Measurements from ENCODE around the gene NCAPH2. TPM values are rescaled to one million over a fixed set of nuclear protein-coding genes. Genes with fewer than 3 reads are reported as not detected.

Gene NCAPH2
- total and polyA plus RNA-seq, 3 experiments from 2014 or later: 36.5 to 165 (median 155) TPM

DNA sequence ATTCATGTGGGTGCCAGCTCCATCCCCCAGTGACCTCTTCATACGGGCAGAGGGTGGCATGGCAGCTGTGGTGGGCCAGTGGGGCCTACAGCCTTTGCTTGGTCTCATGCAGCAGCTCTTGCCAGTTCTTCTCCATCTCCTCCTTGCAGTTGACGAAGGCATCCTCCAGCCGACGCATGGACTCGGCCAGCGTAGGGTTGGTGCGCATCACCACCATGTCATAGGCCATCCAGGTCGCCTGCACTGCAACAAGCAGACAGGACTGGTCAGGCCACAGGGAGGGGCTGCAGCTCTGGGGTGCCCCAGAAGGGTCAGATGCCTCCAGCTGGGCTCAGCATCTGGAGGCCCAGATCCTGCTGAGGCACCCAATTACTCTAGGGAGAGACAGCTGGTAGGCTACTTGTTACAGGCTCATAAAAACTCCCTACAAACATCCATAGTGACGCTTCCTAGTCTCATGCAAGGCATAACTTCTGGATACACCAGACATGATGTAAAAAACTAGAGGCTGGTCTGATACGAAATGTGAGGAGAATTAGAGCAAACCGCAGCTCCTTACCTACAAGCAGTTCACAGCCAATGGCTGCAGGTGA is 43.2 kb downstream of the NCAPH2 start:
- Mint-ChIP-seq H3K4me3 (peak overlapping the region in 5 of 7 donors; percentile 32 to 81 (median 60)), H3K27me3 (no peaks in the 10 kb centered on the region), H3K4me1 (peaks cover 15 to 34% (median 18%) of the 10 kb centered on the region in 3 donors), H3K27ac (peak overlapping the region in 3 of 8 donors; percentile 65 to 81 (median 68)), H3K36me3 (peaks cover 0 to 2% (median 0%) of the 10 kb centered on the region in 3 donors), H3K9me3 (no peaks in the 10 kb centered on the region)
- ChIA-PET POLR2A (interaction anchor here (1.4 to 2.0 kb wide), 2 partner anchors 12 to 26 kb away, joined by 4 to 6 read pairs; partner anchors contain the start of gene SCO2), CTCF (interaction anchor here (1.5 to 4.6 kb wide), 4 partner anchors 12 to 69 kb away, joined by 7 to 47 read pairs (median 20); partner anchors contain the start of genes SCO2 and SYCE3)
- Histone ChIP-seq H3K4me1 (ENCODE audit: insufficient read depth, low read length) (peaks cover 29% of the 10 kb centered on the region), H3K27ac (ENCODE audit: low read depth, low read length) (no peak overlapping the region), H3K27me3 (ENCODE audit: insufficient read depth, low read length, poor library complexity, severe bottlenecking) (no peaks in the 10 kb centered on the region), H3K4me3 (ENCODE audit: low read length) (no peak overlapping the region), H3K36me3 (ENCODE audit: insufficient read depth, low read length) (no peaks in the 10 kb centered on the region), H3K9me3 (ENCODE audit: low read length) (no peaks in the 10 kb centered on the region)
- DNase-seq: peak in 1 of 5 donors; percentile 30

DNA sequence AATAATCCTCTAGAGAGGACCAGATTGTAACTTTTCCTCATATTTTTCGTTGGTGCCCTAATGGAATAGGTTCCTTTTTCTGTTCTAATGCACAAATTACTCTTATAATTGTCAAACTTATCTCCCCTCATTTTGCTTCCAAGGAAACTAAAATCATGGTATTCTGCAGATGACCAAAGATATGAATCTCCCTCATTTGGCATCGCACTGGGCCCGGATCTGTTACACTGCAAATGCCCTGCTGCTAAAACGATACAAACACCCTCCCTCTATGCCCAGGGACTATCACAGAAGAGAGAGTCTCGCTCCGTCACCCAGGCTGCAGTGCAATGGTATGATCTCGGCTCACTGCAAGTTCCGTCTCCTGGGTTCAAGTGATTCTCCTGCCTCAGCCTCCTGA is 45.3 kb downstream of the NCAPH2 start:
- H3K4me1 Mint-ChIP-seq: peaks cover 15 to 27% (median 17%) of the 10 kb centered on the region in 3 donors
- no peaks in the 10 kb centered on the region for H3K9me3 Mint-ChIP-seq
- H3K4me3 Mint-ChIP-seq: no peak overlapping the region
- CTCF ChIA-PET: no interaction called here
- no peaks in the 10 kb centered on the region for H3K27me3 Mint-ChIP-seq
- H3K4me1 ChIP-seq (ENCODE audit: insufficient read depth, low read length): peaks cover 25% of the 10 kb centered on the region
- H3K4me3 ChIP-seq (ENCODE audit: low read length): no peak overlapping the region
- peak in 1 of 5 donors; percentile 12 for DNase-seq
- no peaks in the 10 kb centered on the region for H3K9me3 ChIP-seq (ENCODE audit: low read length)
- H3K27me3 ChIP-seq (ENCODE audit: insufficient read depth, low read length, poor library complexity, severe bottlenecking): no peaks in the 10 kb centered on the region
- H3K36me3 Mint-ChIP-seq: peaks cover 0 to 2% (median 0%) of the 10 kb centered on the region in 3 donors
- POLR2A ChIA-PET: no interaction called here
- no peaks in the 10 kb centered on the region for H3K36me3 ChIP-seq (ENCODE audit: insufficient read depth, low read length)
- H3K27ac ChIP-seq (ENCODE audit: low read depth, low read length): no peak overlapping the region
- no peak overlapping the region for H3K27ac Mint-ChIP-seq

DNA sequence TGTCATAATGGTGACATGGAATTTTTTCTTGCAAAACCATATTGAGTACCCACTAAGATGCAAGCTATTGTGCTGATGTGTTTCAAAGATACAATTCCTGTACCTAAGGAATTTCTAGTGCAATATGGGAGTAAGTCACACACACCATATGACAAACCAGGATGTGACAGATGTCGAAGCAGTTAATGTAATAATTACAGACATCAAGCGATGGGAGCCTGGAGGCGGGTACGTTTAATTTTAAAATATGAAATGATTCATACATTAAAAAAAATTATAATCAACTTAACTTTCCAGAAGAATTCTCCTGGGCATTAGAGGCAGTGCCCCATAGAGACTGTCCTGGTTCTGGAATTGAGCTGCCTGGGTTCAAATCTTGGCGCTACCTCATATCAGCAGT is 48.7 kb downstream of the NCAPH2 start:
- Mint-ChIP-seq H3K27me3 (no peaks in the 10 kb centered on the region), H3K36me3 (no peaks in the 10 kb centered on the region), H3K27ac (no peak overlapping the region), H3K9me3 (no peaks in the 10 kb centered on the region), H3K4me3 (no peak overlapping the region), H3K4me1 (peaks cover 7 to 10% (median 8%) of the 10 kb centered on the region in 3 donors)
- DNase-seq: peak in 1 of 5 donors; percentile 8
- no peak overlapping the region for H3K27ac ChIP-seq (ENCODE audit: low read depth, low read length)
- ChIA-PET POLR2A (interaction anchor here (1.3 kb wide), 1 partner anchor 16 kb away, joined by 3 read pairs; no protein-coding TSS in a partner anchor), CTCF (interaction anchor here (1.1 to 2.1 kb wide), 3 partner anchors 11 to 65 kb away, joined by 3 to 7 read pairs (median 4); partner anchors contain the start of genes KLHDC7B and SCO2)
- H3K36me3 ChIP-seq (ENCODE audit: insufficient read depth, low read length): no peaks in the 10 kb centered on the region
- H3K27me3 ChIP-seq (ENCODE audit: insufficient read depth, low read length, poor library complexity, severe bottlenecking): no peaks in the 10 kb centered on the region
- no peaks in the 10 kb centered on the region for H3K9me3 ChIP-seq (ENCODE audit: low read length)
- H3K4me1 ChIP-seq (ENCODE audit: insufficient read depth, low read length): no peaks in the 10 kb centered on the region
- no peak overlapping the region for H3K4me3 ChIP-seq (ENCODE audit: low read length)

DNA sequence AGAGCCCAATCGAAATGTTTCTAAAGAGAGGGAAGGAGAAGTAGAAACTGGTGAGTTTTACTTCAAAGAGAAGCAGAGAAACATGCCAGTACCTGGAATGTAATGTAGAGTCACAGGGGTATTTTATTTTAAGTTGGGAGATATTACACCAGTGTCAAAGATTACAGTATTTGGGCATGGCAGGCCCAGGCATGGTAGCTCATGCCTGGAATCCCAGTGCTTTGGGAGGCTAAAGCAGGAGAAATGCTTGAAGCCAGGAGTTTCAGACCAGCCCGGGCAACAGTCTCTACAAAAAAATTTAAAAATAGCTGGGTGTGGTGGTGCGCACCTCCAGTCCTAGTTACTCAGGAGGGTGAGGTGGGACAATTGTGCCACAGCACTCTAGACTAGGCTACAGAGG is 52.0 kb downstream of the NCAPH2 start:
- CTCF ChIA-PET: interaction anchor here (1.3 to 1.9 kb wide), 3 partner anchors 12 to 46 kb away, joined by 3 to 10 read pairs (median 8); partner anchors contain the start of gene SCO2
- no peaks in the 10 kb centered on the region for H3K9me3 Mint-ChIP-seq
- peaks cover 0 to 2% (median 0%) of the 10 kb centered on the region in 3 donors for H3K36me3 Mint-ChIP-seq
- Histone ChIP-seq H3K4me3 (ENCODE audit: low read length) (no peak overlapping the region), H3K27ac (ENCODE audit: low read depth, low read length) (no peak overlapping the region), H3K9me3 (ENCODE audit: low read length) (no peaks in the 10 kb centered on the region), H3K4me1 (ENCODE audit: insufficient read depth, low read length) (no peaks in the 10 kb centered on the region), H3K36me3 (ENCODE audit: insufficient read depth, low read length) (no peaks in the 10 kb centered on the region), H3K27me3 (ENCODE audit: insufficient read depth, low read length, poor library complexity, severe bottlenecking) (no peaks in the 10 kb centered on the region)
- POLR2A ChIA-PET: no interaction called here
- H3K4me3 Mint-ChIP-seq: no peak overlapping the region
- H3K27me3 Mint-ChIP-seq: no peaks in the 10 kb centered on the region
- DNase-seq: no peak
- no peak overlapping the region for H3K27ac Mint-ChIP-seq
- peaks cover 18 to 21% (median 19%) of the 10 kb centered on the region in 3 donors for H3K4me1 Mint-ChIP-seq

DNA sequence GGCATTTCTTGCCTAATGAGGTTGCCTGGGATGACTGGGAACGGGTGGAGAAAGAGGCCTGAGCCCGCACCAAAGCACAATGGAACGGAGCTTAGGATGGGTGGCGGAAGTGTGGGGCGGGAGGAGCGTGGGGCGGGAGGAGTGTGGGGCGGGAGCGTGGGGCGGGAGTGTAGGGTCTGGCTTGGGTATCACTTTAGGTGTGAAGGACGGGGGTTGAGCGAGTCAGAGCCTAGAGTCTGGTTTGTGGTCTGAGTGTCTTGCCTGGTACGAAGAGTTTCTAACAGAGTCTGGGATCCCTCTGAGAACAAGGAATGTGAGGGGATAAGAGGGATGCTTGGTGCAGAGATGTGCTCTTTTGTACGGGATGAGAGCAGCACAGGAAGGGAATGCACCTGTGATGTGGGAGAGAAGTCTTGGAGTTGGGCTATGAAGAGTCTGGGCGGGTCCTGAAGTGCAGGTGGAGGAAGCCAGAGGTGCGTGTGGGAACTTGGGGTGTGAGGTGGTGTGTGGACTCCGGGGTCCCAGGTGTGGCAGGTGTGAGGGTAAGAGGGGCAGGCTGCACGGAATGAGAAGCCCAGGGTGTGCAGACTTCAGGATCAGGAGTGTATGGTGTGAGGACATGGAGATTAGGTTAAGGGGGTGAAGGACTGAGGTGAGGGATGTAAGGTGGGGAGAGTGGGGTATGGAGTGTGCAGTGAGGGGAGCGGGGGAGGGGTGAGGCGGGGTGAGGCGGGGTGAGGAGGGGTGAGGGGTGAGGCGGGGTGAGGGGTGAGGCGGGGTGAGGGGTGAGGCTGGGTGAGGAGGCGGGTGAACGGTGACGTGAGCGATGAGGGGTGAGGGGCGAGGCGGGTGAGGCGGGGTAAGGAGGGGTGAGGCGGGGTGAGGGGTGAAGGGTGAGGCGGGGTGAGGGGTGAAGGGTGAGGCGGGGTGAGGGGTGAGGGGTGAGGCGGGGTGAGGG is 53.7 kb downstream of the NCAPH2 start:
- H3K27me3 ChIP-seq (ENCODE audit: insufficient read depth, low read length, poor library complexity, severe bottlenecking): no peaks in the 10 kb centered on the region
- H3K9me3 ChIP-seq (ENCODE audit: low read length): no peaks in the 10 kb centered on the region
- peaks cover 18 to 21% (median 19%) of the 10 kb centered on the region in 3 donors for H3K4me1 Mint-ChIP-seq
- H3K27me3 Mint-ChIP-seq: peaks cover 0 to 4% of the 10 kb centered on the region in 2 donors
- POLR2A ChIA-PET: no interaction called here
- no peaks in the 10 kb centered on the region for H3K4me1 ChIP-seq (ENCODE audit: insufficient read depth, low read length)
- peaks cover 0 to 2% (median 0%) of the 10 kb centered on the region in 3 donors for H3K36me3 Mint-ChIP-seq
- H3K27ac Mint-ChIP-seq: peak overlapping the region; percentile 45 to 89 (median 80)
- no peaks in the 10 kb centered on the region for H3K9me3 Mint-ChIP-seq
- H3K36me3 ChIP-seq (ENCODE audit: insufficient read depth, low read length): no peaks in the 10 kb centered on the region
- peak in 1 of 5 donors; percentile 44 for DNase-seq
- H3K4me3 Mint-ChIP-seq: peak overlapping the region; percentile 20 to 81 (median 58)
- no peak overlapping the region for H3K27ac ChIP-seq (ENCODE audit: low read depth, low read length)
- no peak overlapping the region for H3K4me3 ChIP-seq (ENCODE audit: low read length)
- CTCF ChIA-PET: interaction anchor here (1.9 kb wide), 1 partner anchor 36 kb away, joined by 10 read pairs; the partner anchor contains the start of gene SCO2

DNA sequence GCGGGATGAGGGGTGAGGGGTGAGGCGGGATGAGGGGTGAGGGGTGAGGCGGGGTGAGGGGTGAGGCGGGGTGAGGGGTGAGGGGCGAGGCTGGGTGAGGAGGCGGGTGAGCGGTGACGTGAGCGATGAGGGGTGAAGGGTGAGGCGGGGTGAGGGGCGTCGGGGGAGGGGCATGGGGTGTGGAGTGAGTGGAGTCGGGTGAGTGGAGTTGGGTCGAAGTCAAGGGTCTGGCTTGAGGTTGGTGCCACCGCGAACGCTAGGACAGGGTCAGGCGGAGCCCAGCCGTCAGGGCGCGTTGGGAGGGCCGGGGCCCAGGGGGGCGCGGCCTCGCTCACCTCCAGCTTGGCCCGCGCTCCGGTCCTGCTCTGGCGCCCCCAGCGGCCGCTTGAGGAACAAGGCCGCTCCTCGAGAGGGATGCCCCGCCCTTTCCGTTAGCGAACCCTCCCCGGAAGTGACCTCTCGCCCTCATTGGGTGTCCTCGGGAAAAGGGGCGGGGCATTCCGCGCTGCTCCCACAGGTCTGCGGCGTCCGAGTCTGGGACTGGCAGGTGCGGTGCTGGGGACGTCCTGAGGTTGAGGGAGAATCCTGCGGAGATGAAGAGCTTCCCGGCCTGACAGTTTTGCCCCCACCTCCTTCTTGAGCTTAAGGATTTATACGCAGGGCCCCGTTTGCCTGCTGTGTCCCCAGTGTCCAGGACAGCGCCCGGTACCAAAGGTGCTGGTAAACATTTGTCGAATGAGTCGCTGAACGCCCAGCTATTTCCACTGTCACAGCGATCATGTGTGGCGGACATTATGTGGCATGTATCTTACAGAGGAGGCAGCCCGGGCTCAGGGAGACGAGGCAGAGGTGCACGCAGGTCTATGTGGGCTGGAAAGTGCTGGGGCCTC is 54.7 kb downstream of the NCAPH2 start, which contains the start of gene SYCE3:
TSS of gene SYCE3 (minus strand) at position 397 of the 890 bp plus-strand sequence. CDS start 6,514 bp downstream, outside the sequence.
- POLR2A ChIA-PET: interaction anchor here (0.5 to 3.2 kb wide), 12 partner anchors 14 to 93 kb away, joined by 3 to 23 read pairs (median 6); partner anchors contain the start of genes LMF2, NCAPH2, SCO2 and TYMP
- H3K4me1 Mint-ChIP-seq: peaks cover 18 to 21% (median 19%) of the 10 kb centered on the region in 3 donors
- Histone ChIP-seq H3K27me3 (ENCODE audit: insufficient read depth, low read length, poor library complexity, severe bottlenecking) (no peaks in the 10 kb centered on the region), H3K4me3 (ENCODE audit: low read length) (peak within 1 kb of the TSS; percentile 85), H3K27ac (ENCODE audit: low read depth, low read length) (peak within 1 kb of the TSS; percentile 29), H3K4me1 (ENCODE audit: insufficient read depth, low read length) (no peaks in the 10 kb centered on the region), H3K9me3 (ENCODE audit: low read length) (no peaks in the 10 kb centered on the region), H3K36me3 (ENCODE audit: insufficient read depth, low read length) (no peaks in the 10 kb centered on the region)
- H3K27ac Mint-ChIP-seq: peak within 1 kb of the TSS; percentile 74 to 98 (median 90)
- CTCF ChIA-PET: interaction anchor here (0.5 to 4.5 kb wide), 28 partner anchors 8 to 332 kb away, joined by 3 to 58 read pairs (median 5); partner anchors contain the start of genes CHKB, CPT1B, KLHDC7B and LMF2
- peak; percentile 95 to 98 (median 97) for DNase-seq
- H3K4me3 Mint-ChIP-seq: peak within 1 kb of the TSS; percentile 81 to 98 (median 92)
- peaks cover 0 to 4% (median 0%) of the 10 kb centered on the region in 3 donors for H3K36me3 Mint-ChIP-seq
- peaks cover 0 to 4% of the 10 kb centered on the region in 2 donors for H3K27me3 Mint-ChIP-seq
- H3K9me3 Mint-ChIP-seq: no peaks in the 10 kb centered on the region
